Omental fat pad (tissue), 4 donors: ENCODE results near the gene LAMC3. TPM values are rescaled to one million over a fixed set of nuclear protein-coding genes. Genes with fewer than 3 reads are reported as not detected.

ENCODE experiments used
- ATAC-seq: fragments of 150-250 bp; one replicate; pipeline ENCODE4 v1.9.1; 2016; ENCODE audit warnings: mild to moderate bottlenecking, moderate library complexity; ENCODE audit not compliant: low FRiP score
- DNase-seq: peaks from one replicate; pipeline ENCODE4 v3.0.0-alpha.2; 2019; ENCODE audit warnings: low spot score
- CTCF ChIP-seq, 3 donors: fragments of 450-650 bp; IDR thresholded peaks; one replicate each; pipeline ENCODE4 v1.5.1; 2016 to 2017; ENCODE audit warnings: antibody characterized with exemption in 3 of 3, mild to moderate bottlenecking in 3 of 3, moderate library complexity in 2 of 3
- total RNA-seq, 4 donors: library from RNA; depleted of rRNA; stranded (reverse); fragments of >200 nt; gene quantifications; one replicate each; pipeline ENCODE4 v1.1.0, GENCODE V29; 2016

The LAMC3 gene
- total RNA-seq, 4 donors from 2014 or later: 0.09 to 1.9 (median 0.65) TPM

- DNase-seq: no peak
- no peak for TF ChIP-seq CTCF (IDR thresholded peaks at IDR 0.05)
- ATAC-seq: no peak
Observed at GRCh38 chr9:130963337-130963908, 45.6 kb upstream of the LAMC3 start.

- ATAC-seq: no peak
- TF ChIP-seq CTCF (IDR thresholded peaks at IDR 0.05): no peak
Observed at GRCh38 chr9:130963916-130964315, 45.1 kb upstream of the LAMC3 start.

GRCh38 chr9:130965680-130966079, 43.3 kb upstream of the LAMC3 start:
- DNase-seq (no peak), ATAC-seq (no peak)
- no peak for TF ChIP-seq CTCF (IDR thresholded peaks at IDR 0.05)

More at GRCh38 chr9:130963916-130964315, 45.1 kb upstream of the LAMC3 start:
- DNase-seq: no peak

GRCh38 chr9:130970052-130970451, 38.9 kb upstream of the LAMC3 start:
- ATAC-seq (no peak), DNase-seq (no peak)
- no peak for TF ChIP-seq CTCF (IDR thresholded peaks at IDR 0.05)

- DNase-seq (no peak), ATAC-seq (no peak)
- no peak for TF ChIP-seq CTCF (IDR thresholded peaks at IDR 0.05)
Observed at GRCh38 chr9:130970855-130971254, 38.1 kb upstream of the LAMC3 start.

GRCh38 chr9:130971294-130971849, 37.6 kb upstream of the LAMC3 start:
- ATAC-seq (no peak), DNase-seq (no peak)
- no peak for TF ChIP-seq CTCF (IDR thresholded peaks at IDR 0.05)

GRCh38 chr9:130972277-130972956, 36.6 kb upstream of the LAMC3 start:
- no peak for DNase-seq
- TF ChIP-seq CTCF (IDR thresholded peaks at IDR 0.05): no peak
- ATAC-seq: no peak
